RWPE1 (cell line): ENCODE measurements around the gene PET100.
"Not testable (repeated sequence)": the region's sequence is repeated elsewhere in the genome, so short reads cannot be mapped to it uniquely, and the experiment has no call there.

Experiments
- CTCF ChIA-PET: fragments of 350-600 bp; sonication (Branson Sonifier 250); formaldehyde crosslinking; extraction: SDS; loops from one replicate; lab custom pipeline; 2021; lab: Yijun Ruan, JAX
- POLR2A ChIA-PET: fragments of 400-600 bp; formaldehyde crosslinking; extraction: SDS; loops from one replicate; lab custom pipeline; 2020; ENCODE audit warnings: antibody characterized with exemption; ENCODE audit not compliant: low non-redundant PET; lab: Yijun Ruan, JAX
- DNase-seq: peaks from one replicate; pipeline ENCODE4 v3.0.0; 2012; ENCODE audit warnings: low spot score
- H3K27ac ChIP-seq: fragments of 450-650 bp; 2 replicates; pipeline ENCODE4 v1.5.1; 2017
- TF ChIP-seq, protein P1 (sequence below): fragments of 450-650 bp; conservative IDR thresholded peaks from 2 replicates; pipeline ENCODE4 v1.5.1; 2017; ENCODE audit warnings: low read depth, mild to moderate bottlenecking

PET100 gene

GRCh38 chr19:7642295-7643030, 12.9 kb downstream of the PET100 start:
- ChIA-PET POLR2A (no interaction called here), CTCF (no interaction called here)
- DNase-seq, result no peak
- no peak overlapping the region for H3K27ac ChIP-seq
- TF ChIP-seq, protein P1, sequence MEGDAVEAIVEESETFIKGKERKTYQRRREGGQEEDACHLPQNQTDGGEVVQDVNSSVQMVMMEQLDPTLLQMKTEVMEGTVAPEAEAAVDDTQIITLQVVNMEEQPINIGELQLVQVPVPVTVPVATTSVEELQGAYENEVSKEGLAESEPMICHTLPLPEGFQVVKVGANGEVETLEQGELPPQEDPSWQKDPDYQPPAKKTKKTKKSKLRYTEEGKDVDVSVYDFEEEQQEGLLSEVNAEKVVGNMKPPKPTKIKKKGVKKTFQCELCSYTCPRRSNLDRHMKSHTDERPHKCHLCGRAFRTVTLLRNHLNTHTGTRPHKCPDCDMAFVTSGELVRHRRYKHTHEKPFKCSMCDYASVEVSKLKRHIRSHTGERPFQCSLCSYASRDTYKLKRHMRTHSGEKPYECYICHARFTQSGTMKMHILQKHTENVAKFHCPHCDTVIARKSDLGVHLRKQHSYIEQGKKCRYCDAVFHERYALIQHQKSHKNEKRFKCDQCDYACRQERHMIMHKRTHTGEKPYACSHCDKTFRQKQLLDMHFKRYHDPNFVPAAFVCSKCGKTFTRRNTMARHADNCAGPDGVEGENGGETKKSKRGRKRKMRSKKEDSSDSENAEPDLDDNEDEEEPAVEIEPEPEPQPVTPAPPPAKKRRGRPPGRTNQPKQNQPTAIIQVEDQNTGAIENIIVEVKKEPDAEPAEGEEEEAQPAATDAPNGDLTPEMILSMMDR, result no peak

GRCh38 chr19:7643031-7643415, 13.4 kb downstream of the PET100 start:
- DNase-seq, result no peak
- ChIA-PET CTCF (no interaction called here), POLR2A (no interaction called here)
- no peak overlapping the region for H3K27ac ChIP-seq
- TF ChIP-seq, protein P1, result no peak

DNA sequence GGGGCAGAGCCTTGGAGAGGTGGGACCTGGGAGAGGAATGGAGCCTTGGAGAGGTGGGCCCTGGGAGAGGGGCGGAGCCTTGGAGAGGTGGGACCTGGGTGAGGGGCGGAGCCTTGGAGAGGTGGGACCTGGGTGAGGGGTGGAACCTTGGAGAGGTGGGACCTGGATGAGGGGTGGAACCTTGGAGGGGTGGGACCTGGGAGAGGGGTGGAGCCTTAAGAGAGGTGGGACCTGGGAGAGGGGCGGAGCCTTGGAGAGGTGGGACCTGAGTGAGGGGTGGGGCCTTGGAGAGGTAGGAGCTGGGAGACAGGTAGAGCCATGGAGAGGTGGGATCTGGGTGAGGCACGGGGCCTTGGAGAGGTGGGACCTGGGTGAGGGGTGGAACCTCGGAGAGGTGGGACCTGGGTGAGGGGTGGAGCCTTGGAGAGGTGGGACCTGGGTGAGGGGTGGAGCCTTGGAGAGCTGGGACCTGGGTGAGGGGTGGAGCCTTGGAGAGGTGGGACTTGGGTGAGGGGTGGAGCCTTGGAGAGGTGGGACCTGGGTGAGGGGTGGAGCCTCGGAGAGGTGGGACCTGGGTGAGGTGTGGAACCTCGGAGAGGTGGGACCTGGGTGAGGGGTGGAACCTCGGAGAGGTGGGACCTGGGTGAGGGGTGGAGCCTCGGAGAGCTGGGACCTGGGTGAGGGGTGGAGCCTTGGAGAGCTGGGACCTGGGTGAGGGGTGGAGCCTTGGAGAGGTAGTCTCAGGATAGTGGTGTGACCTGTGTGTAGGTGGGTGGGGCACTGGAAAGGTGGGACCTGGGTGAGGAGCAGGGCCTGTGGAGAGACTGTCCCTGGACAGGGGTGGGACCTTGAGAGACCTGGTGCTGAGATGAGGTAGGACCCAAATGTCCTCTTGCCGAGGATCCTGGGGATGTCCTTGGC, 14.3 kb downstream of the PET100 start:
- CTCF ChIA-PET, H3K27ac ChIP-seq, POLR2A ChIA-PET: not testable (repeated sequence)
- DNase-seq, result peak; percentile 36

DNA sequence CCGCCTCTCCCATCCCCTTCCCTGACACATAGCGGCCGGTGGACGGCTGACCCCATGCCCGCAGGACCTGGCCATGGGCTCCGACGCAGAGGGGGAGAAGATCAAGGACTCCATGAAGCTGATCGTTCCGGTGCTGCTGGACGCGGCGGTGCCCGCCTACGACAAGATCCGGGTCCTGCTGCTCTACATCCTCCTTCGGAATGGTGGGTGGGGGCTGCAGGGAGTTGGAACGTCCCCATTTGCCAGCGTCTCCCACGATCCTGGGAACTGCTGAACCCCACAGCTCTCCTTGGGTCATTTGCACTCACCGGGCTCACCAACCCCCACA, 14.9 kb downstream of the PET100 start:
- CTCF ChIA-PET, result no interaction called here
- DNase-seq, result no peak
- TF ChIP-seq, protein P1, result no peak
- peak overlapping the region; percentile 19; the same call in 1 of the 2 replicates for H3K27ac ChIP-seq
- POLR2A ChIA-PET, result no interaction called here

DNA sequence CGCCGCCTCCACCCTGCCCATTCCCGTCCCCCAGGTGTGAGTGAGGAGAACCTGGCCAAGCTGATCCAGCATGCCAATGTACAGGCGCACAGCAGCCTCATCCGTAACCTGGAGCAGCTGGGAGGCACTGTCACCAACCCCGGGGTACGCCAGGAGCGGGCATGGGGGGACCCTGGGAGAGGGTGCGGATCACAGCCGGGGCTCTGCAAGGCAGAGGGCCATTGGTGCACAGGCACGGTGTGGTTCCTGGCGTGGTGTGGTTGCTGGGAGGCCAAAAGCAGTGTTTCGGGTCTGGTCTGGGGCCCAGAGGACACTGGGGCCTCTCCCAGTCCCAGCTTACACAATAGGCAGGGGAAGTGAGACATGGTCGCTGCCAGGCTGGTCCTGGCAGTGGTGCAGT, 15.6 kb downstream of the PET100 start:
- DNase-seq, result no peak
- TF ChIP-seq, protein P1, result no peak
- ChIA-PET CTCF (no interaction called here), POLR2A (no interaction called here)
- H3K27ac ChIP-seq, result peak overlapping the region; percentile 19; the same call in 1 of the 2 replicates

DNA sequence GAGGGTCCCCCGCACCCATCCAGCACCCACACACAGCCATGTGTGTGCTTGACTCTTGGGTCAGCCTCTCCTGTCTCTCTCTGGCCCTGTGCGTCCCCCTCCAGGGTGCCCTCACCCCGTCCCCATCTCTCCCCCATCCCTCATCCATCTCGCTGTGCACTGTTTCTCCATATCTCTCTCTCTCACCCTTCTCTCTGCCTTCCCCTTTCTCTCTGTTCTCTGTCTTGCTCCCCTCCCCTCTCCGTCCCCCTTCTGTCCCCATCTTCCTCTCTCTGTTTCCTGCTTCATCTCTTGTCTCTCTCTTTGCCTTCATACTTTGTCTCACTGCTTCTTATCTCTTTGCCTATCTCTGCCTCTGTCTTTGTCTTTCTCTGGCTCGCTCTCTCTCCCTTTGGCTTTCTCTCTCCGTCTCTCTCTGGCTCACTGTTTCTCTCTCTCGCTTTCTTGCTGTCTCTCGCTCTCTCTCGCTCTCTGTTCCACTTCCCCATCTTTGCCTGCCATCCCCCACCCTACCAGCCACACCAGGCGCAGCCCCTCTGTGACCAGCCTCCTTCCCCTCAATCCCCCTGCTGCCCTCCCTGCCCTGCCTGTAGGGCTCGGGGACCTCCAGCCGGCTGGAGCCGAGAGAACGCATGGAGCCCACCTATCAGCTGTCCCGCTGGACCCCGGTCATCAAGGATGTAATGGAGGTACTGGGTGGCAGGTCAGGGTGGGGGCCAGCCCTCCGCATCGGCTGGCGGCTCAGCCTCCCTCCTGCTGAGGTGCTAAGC, 16.2 kb downstream of the PET100 start:
- TF ChIP-seq, protein P1, result no peak
- ChIA-PET POLR2A (no interaction called here), CTCF (no interaction called here)
- H3K27ac ChIP-seq, result no peak overlapping the region
- DNase-seq, result no peak
